Lung (tissue), 12 donors: ENCODE measurements around the gene CATSPER4. TPM values are rescaled to one million over a fixed set of nuclear protein-coding genes. Genes with fewer than 3 reads are reported as not detected.

Experiments used
- ATAC-seq: fragments of 200-7000 bp; cut with Tn5 transposase; one replicate; pipeline ENCODE4 v1.9.1; 2020; ENCODE audit warnings: moderate number of reproducible peaks; ENCODE audit not compliant: insufficient read depth, low FRiP score
- DNase-seq, 3 donors: peaks; one replicate each; pipeline ENCODE4 v3.0.0-alpha.2; 2013 to 2017
- H3K27ac ChIP-seq, 2 donors: one replicate each; pipeline ENCODE4 v1.5.1; 2013; ENCODE audit warnings: mild to moderate bottlenecking in 2 of 2, moderate library complexity in 2 of 2, control low read depth in 1 of 2, inconsistent platforms in 1 of 2, low read depth in 1 of 2, low read length in 1 of 2
- H3K27me3 ChIP-seq, 3 donors: one replicate each; pipeline ENCODE4 v1.5.1; 2013; ENCODE audit warnings: low read length in 2 of 3; ENCODE audit not compliant: control insufficient read depth in 3 of 3, insufficient read depth in 3 of 3
- H3K36me3 ChIP-seq, 4 donors: one replicate each; pipeline ENCODE4 v1.5.1; 2013; ENCODE audit warnings: low read length in 4 of 4, mild to moderate bottlenecking in 1 of 4, moderate library complexity in 1 of 4; ENCODE audit not compliant: control insufficient read depth in 4 of 4, insufficient read depth in 4 of 4
- H3K4me1 ChIP-seq, 5 donors: one replicate each; pipeline ENCODE4 v1.5.1; 2013; ENCODE audit warnings: low read length in 5 of 5, mild to moderate bottlenecking in 2 of 5, moderate library complexity in 1 of 5; ENCODE audit not compliant: control insufficient read depth in 5 of 5, insufficient read depth in 5 of 5
- H3K4me3 ChIP-seq: one replicate; pipeline ENCODE4 v1.5.1; 2013; ENCODE audit warnings: mild to moderate bottlenecking, control low read depth, moderate library complexity
- H3K9ac ChIP-seq, 2 donors: one replicate each; pipeline ENCODE4 v1.5.1; 2013; ENCODE audit warnings: low read length in 2 of 2, control low read depth in 1 of 2; ENCODE audit not compliant: insufficient read depth in 1 of 2
- H3K9me3 ChIP-seq, 4 donors: one replicate each; pipeline ENCODE4 v1.5.1; 2013; ENCODE audit warnings: low read length in 3 of 4, mild to moderate bottlenecking in 1 of 4, moderate library complexity in 1 of 4; ENCODE audit not compliant: control insufficient read depth in 4 of 4, insufficient read depth in 3 of 4
- WGBS, 2 donors: extraction: QIAGEN DNeasy Blood & Tissue Kit; methylation state at CpG; one replicate each; pipeline ENCODE4 v1.1.7; 2013; 5-methylcytosine and 5-hydroxymethylcytosine counted together
- polyA plus RNA-seq, 2 donors: library from polyadenylated mRNA; stranded (reverse); fragments of 200-250 nt; gene quantifications; one replicate each; pipeline ENCODE4 v1.2.1, GENCODE V29; 2013
- total RNA-seq, 2 donors: library from RNA; depleted of rRNA in 1 of 2; stranded (reverse); fragments of >200 nt in 1 of 2; gene quantifications; one replicate each; pipeline ENCODE4 v1.2.1, GENCODE V29; 2014 to 2021
- TF ChIP-seq, protein P1 (sequence below): IDR thresholded peaks from 2 replicates; pipeline ENCODE4 v1.5.1; 2012; ENCODE audit warnings: mild to moderate bottlenecking; ENCODE audit errors: control extremely low read depth, extremely low read depth
- donor health status: control.
- donor health status: control.
- donor health status: Bipolar disorder and iron deficiency.
- donor health status: healthy.
- donor health status: DM: yes; HTN: yes; CAD: no.

Gene CATSPER4
- total and polyA plus RNA-seq, 4 donors: not detected

GRCh38 chr1:26182383-26182696 lies 8.1 kb upstream of the CATSPER4 start:
- Histone ChIP-seq H3K27me3 (no peaks in the 10 kb centered on the region), H3K4me1 (no peaks in the 10 kb centered on the region), H3K9ac (no peak overlapping the region), H3K9me3 (no peaks in the 10 kb centered on the region), H3K4me3 (no peak overlapping the region), H3K27ac (no peak overlapping the region), H3K36me3 (peaks cover 0 to 24% (median 0%) of the 10 kb centered on the region in 4 donors)
- TF ChIP-seq, protein P1, sequence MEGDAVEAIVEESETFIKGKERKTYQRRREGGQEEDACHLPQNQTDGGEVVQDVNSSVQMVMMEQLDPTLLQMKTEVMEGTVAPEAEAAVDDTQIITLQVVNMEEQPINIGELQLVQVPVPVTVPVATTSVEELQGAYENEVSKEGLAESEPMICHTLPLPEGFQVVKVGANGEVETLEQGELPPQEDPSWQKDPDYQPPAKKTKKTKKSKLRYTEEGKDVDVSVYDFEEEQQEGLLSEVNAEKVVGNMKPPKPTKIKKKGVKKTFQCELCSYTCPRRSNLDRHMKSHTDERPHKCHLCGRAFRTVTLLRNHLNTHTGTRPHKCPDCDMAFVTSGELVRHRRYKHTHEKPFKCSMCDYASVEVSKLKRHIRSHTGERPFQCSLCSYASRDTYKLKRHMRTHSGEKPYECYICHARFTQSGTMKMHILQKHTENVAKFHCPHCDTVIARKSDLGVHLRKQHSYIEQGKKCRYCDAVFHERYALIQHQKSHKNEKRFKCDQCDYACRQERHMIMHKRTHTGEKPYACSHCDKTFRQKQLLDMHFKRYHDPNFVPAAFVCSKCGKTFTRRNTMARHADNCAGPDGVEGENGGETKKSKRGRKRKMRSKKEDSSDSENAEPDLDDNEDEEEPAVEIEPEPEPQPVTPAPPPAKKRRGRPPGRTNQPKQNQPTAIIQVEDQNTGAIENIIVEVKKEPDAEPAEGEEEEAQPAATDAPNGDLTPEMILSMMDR: no peak
- DNase-seq (no peak), ATAC-seq (no peak)
- 81 to 88% methylated on average over 7 of the region's 7 CpGs for WGBS, 2 donors

- Histone ChIP-seq H3K36me3 (peaks cover 0 to 24% (median 0%) of the 10 kb centered on the region in 4 donors), H3K4me3 (no peak overlapping the region), H3K4me1 (no peaks in the 10 kb centered on the region), H3K27ac (no peak overlapping the region), H3K27me3 (no peaks in the 10 kb centered on the region), H3K9me3 (no peaks in the 10 kb centered on the region), H3K9ac (no peak overlapping the region)
- DNase-seq: no peak
- TF ChIP-seq, protein P1: no peak
- no peak for ATAC-seq
- 90 to 92% methylated on average over 7 of the region's 7 CpGs for WGBS, 2 donors
These were observed 6.3 kb upstream of the CATSPER4 start for GRCh38 chr1:26184086-26184485.

GRCh38 chr1:26184883-26185282 lies 5.5 kb upstream of the CATSPER4 start:
- WGBS, 2 donors: 95 to 96% methylated on average over 21 of the region's 21 CpGs
- no peak for DNase-seq
- Histone ChIP-seq H3K27me3 (no peaks in the 10 kb centered on the region), H3K27ac (no peak overlapping the region), H3K4me3 (no peak overlapping the region), H3K4me1 (no peaks in the 10 kb centered on the region), H3K36me3 (peaks cover 0 to 24% (median 0%) of the 10 kb centered on the region in 4 donors), H3K9ac (no peak overlapping the region), H3K9me3 (no peaks in the 10 kb centered on the region)
- TF ChIP-seq, protein P1: no peak
- ATAC-seq: no peak

DNA sequence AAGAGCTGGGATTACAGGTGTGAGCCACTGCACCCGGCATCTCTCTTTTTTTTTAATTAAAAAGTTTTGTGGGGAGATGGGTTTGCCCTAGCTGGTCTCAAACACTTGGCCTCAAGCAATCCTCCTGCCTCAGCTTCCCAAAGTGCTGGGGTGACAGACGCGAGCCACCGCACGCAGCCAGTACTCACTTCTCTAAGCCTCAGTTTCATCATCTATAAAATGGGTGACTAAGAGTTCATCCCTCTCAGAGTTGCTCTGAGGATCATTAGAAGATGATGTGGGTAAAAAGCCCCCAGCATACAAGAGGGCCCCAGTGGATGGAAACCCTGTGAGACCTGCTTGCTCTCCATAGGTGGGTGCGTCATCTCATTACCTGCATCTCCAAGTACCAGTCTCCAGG lies 2.5 kb upstream of the CATSPER4 start:
- no peak overlapping the region for H3K4me3 ChIP-seq
- no peaks in the 10 kb centered on the region for H3K9me3 ChIP-seq
- no peaks in the 10 kb centered on the region for H3K27me3 ChIP-seq
- H3K27ac ChIP-seq: no peak overlapping the region
- WGBS, 2 donors: 92 to 94% methylated on average over 6 of the region's 6 CpGs
- DNase-seq (no peak), ATAC-seq (no peak)
- no peaks in the 10 kb centered on the region for H3K4me1 ChIP-seq
- peaks cover 0 to 14% (median 0%) of the 10 kb centered on the region in 4 donors for H3K36me3 ChIP-seq
- TF ChIP-seq, protein P1: no peak
- H3K9ac ChIP-seq: no peak overlapping the region
